Measurements from ENCODE around the gene KCNJ1.
A peak's percentile ranks its signal among the peaks of the same experiment; 100 is the strongest.

Gene KCNJ1

GRCh38 chr11:128862406-128862805 is 4.7 kb downstream of the KCNJ1 start:
- DNase-seq = no peak

GRCh38 chr11:128860571-128861361 is 6.3 kb downstream of the KCNJ1 start:
- DNase-seq = no peak

More at GRCh38 chr11:128862406-128862805, 4.7 kb downstream of the KCNJ1 start:
- in situ Hi-C loops (cut with HindIII; ENCODE audit: low pct_ligation_motif_present, low pct_unique_long_range_greater_than_20kb, low sequenced_read_pairs) = no loop called here

GRCh38 chr11:128859563-128860441 is 7.3 kb downstream of the KCNJ1 start:
- in situ Hi-C loops (cut with HindIII; ENCODE audit: low pct_ligation_motif_present, low pct_unique_long_range_greater_than_20kb, low sequenced_read_pairs) = no loop called here
- no peak for DNase-seq

More at GRCh38 chr11:128860571-128861361, 6.3 kb downstream of the KCNJ1 start:
- in situ Hi-C loops (cut with HindIII; ENCODE audit: low pct_ligation_motif_present, low pct_unique_long_range_greater_than_20kb, low sequenced_read_pairs) = no loop called here

GRCh38 chr11:128857341-128857740 is 9.8 kb downstream of the KCNJ1 start:
- no peak for DNase-seq
- in situ Hi-C loops (cut with HindIII; ENCODE audit: low pct_ligation_motif_present, low pct_unique_long_range_greater_than_20kb, low sequenced_read_pairs) = no loop called here

GRCh38 chr11:128856241-128856640 is 10.9 kb downstream of the KCNJ1 start:
- in situ Hi-C loops (cut with HindIII; ENCODE audit: low pct_ligation_motif_present, low pct_unique_long_range_greater_than_20kb, low sequenced_read_pairs) = no loop called here
- DNase-seq = no peak

GRCh38 chr11:128854841-128855240 is 12.3 kb downstream of the KCNJ1 start:
- in situ Hi-C loops (cut with HindIII; ENCODE audit: low pct_ligation_motif_present, low pct_unique_long_range_greater_than_20kb, low sequenced_read_pairs) = no loop called here
- DNase-seq = no peak

GRCh38 chr11:128853559-128853958 is 13.5 kb downstream of the KCNJ1 start:
- in situ Hi-C loops (cut with HindIII; ENCODE audit: low pct_ligation_motif_present, low pct_unique_long_range_greater_than_20kb, low sequenced_read_pairs) = no loop called here
- DNase-seq = no peak

GRCh38 chr11:128852327-128853023 is 14.6 kb downstream of the KCNJ1 start:
- DNase-seq = no peak
- in situ Hi-C loops (cut with HindIII; ENCODE audit: low pct_ligation_motif_present, low pct_unique_long_range_greater_than_20kb, low sequenced_read_pairs) = no loop called here

GRCh38 chr11:128848815-128849455 is 18.2 kb downstream of the KCNJ1 start:
- DNase-seq = peak; percentile 30

GRCh38 chr11:128846985-128847384 is 20.1 kb downstream of the KCNJ1 start:
- in situ Hi-C loops (cut with HindIII; ENCODE audit: low pct_ligation_motif_present, low pct_unique_long_range_greater_than_20kb, low sequenced_read_pairs) = no loop called here
- DNase-seq = no peak

More at GRCh38 chr11:128848815-128849455, 18.2 kb downstream of the KCNJ1 start:
- in situ Hi-C loops (cut with HindIII; ENCODE audit: low pct_ligation_motif_present, low pct_unique_long_range_greater_than_20kb, low sequenced_read_pairs) = no loop called here

GRCh38 chr11:128845334-128845780 is 21.7 kb downstream of the KCNJ1 start:
- in situ Hi-C loops (cut with HindIII; ENCODE audit: low pct_ligation_motif_present, low pct_unique_long_range_greater_than_20kb, low sequenced_read_pairs) = no loop called here

GRCh38 chr11:128843198-128843785 is 23.8 kb downstream of the KCNJ1 start:
- no peak for DNase-seq
- in situ Hi-C loops (cut with HindIII; ENCODE audit: low pct_ligation_motif_present, low pct_unique_long_range_greater_than_20kb, low sequenced_read_pairs) = no loop called here

More at GRCh38 chr11:128845334-128845780, 21.7 kb downstream of the KCNJ1 start:
- no peak for DNase-seq

GRCh38 chr11:128841461-128842072 is 25.5 kb downstream of the KCNJ1 start:
- no peak for DNase-seq
- in situ Hi-C loops (cut with HindIII; ENCODE audit: low pct_ligation_motif_present, low pct_unique_long_range_greater_than_20kb, low sequenced_read_pairs) = no loop called here

GRCh38 chr11:128840783-128841182 is 26.3 kb downstream of the KCNJ1 start:
- in situ Hi-C loops (cut with HindIII; ENCODE audit: low pct_ligation_motif_present, low pct_unique_long_range_greater_than_20kb, low sequenced_read_pairs) = no loop called here
- no peak for DNase-seq

- in situ Hi-C loops (cut with HindIII; ENCODE audit: low pct_ligation_motif_present, low pct_unique_long_range_greater_than_20kb, low sequenced_read_pairs) = no loop called here
- DNase-seq = no peak
These were observed 27.0 kb downstream of the KCNJ1 start for GRCh38 chr11:128840137-128840536.

- DNase-seq = no peak
- in situ Hi-C loops (cut with HindIII; ENCODE audit: low pct_ligation_motif_present, low pct_unique_long_range_greater_than_20kb, low sequenced_read_pairs) = no loop called here
These were observed 28.0 kb downstream of the KCNJ1 start for GRCh38 chr11:128839081-128839480.

- in situ Hi-C loops (cut with HindIII; ENCODE audit: low pct_ligation_motif_present, low pct_unique_long_range_greater_than_20kb, low sequenced_read_pairs) = no loop called here
- DNase-seq = no peak
These were observed 29.5 kb downstream of the KCNJ1 start for GRCh38 chr11:128837627-128838026.
